Dermis blood vessel endothelial cell (primary cell): ENCODE results near the gene SPAG16. TPM values are rescaled to one million over a fixed set of nuclear protein-coding genes. Genes with fewer than 3 reads are reported as not detected.
A peak's percentile ranks its signal among the peaks of the same experiment; 100 is the strongest.

Experiments
- DNase-seq: peaks from one replicate; pipeline ENCODE4 v3.0.0; 2010
- total RNA-seq: library from RNA; depleted of rRNA; stranded (reverse); fragments of >200 nt; gene quantifications from 2 replicates; pipeline ENCODE4 v1.2.3, GENCODE V29; 2014

SPAG16 gene
- total RNA-seq, 1 donor from 2014 or later = 10.6 TPM

DNA sequence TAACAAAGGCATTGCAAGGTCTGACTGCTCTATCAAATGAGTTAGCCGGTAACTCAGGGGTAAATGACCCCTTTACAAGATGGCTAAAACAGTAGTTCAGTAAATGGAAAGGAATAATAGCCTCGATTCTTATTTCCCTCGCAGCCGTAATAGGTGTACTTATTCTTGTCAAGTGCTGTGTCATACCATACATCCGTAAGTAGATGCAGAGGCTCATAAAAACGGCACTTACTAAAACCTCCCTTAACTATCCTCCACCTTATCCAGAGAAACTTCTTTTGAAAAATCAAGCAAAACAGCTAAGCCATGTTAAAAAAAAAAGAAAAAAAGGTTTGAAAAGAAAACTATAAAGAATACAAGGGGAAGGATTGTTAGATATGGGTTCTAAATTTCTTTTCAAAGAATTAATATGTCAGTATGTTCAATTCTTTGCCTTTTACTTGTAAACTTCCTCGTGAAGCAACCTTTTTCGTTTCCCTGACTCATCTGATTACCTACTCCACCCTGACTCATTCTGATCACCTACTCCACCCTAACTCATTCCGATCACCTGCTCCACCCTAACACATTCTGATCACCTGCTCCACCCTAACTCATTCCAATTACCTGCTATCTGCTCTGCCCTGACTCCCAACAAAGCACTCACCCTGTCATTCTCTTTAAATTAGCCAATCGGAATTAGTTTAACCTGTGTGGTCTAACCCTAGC is 127.5 kb downstream of the SPAG16 start:
- no peak for DNase-seq

DNA sequence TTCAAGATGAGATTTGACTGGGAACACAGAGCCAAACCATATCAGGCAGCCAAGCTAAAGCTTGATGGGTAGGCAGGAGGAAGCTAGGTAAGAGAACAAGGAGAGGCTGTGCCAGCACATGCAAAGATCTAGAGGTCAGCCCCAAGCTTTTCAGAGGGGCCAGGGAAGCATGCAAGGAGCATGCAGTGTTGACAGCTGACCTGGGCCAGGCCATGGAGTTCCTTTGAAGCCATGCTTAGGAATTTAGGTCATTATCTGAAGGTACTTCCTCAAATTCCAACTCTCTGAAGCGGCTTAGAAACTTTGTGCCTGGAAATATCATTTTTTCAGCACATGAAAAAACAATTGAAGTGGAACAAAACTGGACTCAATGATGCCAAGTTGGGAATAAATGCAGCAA is 130.8 kb downstream of the SPAG16 start:
- DNase-seq = no peak

DNA sequence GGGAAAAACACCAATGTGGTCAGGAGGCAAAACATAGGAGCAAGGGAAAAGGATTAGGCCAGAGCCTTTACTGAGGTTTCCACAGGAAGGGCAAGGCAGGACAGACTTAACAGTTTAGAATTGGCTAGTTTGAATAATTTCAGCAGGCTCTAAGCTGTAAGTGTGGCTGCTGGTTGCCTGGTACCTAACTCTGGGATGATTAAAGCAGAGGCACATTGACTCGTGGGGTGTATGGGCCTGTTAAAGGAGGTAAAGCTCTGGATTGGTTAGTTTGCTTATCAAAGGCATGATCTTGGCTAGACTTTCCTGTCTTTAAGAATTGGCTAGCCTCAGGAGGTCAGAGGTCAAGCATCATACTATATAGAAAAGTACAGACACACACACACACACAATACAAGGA is 132.6 kb downstream of the SPAG16 start:
- DNase-seq = no peak

DNA sequence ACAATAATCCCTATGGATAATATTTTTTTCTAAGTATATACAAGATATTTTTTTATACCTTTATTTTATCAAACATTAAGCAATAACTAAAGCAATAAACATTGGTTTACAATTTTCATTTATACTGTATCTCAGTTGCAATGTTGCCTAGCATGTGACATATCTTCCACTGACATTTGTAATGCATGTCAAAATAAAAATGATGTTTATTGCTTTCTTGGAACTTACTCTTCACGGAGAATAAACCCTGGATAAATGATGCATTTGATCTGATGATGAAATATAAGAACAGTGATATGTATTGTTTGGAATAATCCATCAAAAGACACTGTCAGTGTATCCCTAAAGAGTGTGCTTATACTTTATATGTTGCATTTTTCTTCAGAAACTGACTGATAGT is 135.7 kb downstream of the SPAG16 start:
- DNase-seq = no peak

DNA sequence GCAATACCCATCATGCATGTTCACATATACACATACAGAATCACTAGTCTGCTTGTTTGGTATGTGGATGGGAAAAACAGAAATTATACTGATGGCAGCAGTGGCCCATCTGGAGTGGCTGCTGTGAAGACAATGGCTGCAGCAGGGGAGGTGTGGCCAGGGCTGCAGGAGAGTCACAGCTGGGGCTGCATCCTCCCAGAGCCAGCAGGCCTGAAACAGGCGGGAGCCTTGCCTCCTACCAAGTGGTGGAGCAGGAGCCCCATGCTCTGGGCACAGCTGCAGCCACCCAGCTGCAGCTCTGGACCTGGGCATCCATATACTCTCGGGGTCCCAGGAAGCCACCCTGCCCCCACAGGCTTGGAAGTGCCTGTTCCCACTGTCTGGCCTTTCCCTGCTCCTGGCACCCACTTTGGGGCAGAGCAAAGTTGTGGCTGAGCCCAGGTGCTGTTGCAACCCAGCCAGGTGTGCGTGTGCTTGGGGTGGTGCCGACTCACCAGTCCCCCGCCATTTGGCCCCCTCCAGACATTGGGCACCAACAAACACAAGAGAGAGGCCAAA is 136.6 kb downstream of the SPAG16 start:
- DNase-seq = no peak

DNA sequence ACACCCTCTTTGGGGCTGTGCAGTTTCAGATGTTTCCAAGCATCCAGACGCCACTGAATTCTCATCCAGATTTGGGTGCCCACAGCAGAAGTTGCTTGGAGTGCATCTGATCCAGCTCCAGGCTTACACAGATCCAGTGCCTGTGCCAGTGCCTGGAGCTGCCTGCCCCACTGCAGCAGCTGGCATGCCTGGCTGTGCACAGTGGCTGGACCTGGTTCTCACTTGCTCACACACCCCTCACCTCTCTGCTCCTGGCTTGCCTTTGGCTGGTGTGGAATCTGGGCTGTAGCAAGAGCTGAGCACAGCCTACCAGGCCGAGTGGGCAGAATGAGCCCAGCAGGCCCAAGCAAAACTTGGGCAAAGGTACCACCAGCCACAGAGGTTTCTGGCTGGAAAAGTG is 137.9 kb downstream of the SPAG16 start:
- no peak for DNase-seq

DNA sequence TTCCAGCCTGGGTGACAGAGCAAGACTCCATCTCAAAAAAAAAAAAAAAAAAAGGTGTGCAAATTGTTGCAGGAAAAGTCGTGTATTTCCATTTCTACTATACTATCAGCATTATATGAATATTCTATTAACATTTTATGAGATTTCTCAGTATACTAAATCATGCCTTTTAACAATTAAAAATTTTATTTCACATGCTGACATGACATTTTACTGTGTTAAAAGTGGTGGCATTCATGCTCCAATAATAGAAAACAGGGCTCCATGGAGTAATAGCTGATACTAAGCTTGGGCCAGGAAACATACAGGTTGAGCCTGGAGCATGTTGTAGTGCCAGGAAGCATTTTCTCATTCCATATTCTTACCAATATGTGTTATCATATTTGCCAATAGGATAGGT is 141.4 kb downstream of the SPAG16 start:
- no peak for DNase-seq

DNA sequence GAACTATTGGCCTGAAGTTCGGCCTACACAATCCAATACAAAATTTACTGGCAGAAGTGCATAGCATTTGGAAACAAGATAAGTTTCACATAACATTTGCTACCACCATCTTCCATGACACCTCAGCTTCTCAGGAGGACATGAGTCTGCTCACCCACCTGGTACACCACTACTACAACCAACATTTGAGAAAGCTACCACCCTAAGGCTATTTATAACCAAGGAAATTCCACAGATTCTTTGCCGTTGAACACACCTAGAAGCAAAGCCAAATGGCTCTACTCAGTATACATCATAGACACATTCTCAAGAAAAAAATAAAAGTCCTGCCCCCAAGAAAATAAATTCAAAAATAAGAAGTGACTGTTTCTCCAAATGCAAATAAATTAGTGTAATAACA is 145.3 kb downstream of the SPAG16 start:
- no peak for DNase-seq

DNA sequence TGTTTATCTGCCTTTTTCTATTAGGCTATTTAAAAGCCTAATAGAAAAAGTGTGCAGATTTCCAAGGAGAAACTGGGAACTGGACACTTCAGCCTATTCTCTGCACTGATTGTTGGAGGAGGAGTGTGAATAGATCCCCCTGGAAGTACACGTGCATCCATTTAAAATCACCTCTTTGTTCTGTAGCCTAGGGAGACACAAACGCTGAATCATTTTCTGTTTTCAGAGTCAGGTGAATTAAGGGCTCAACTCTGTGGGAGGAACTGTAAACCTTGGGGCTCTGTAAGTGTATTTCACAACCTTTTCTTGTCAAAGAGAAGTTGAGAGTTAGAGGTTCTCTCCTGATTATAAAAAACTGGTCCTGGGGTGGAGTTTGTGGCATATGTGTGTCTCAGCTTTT is 159.7 kb downstream of the SPAG16 start:
- DNase-seq = no peak

DNA sequence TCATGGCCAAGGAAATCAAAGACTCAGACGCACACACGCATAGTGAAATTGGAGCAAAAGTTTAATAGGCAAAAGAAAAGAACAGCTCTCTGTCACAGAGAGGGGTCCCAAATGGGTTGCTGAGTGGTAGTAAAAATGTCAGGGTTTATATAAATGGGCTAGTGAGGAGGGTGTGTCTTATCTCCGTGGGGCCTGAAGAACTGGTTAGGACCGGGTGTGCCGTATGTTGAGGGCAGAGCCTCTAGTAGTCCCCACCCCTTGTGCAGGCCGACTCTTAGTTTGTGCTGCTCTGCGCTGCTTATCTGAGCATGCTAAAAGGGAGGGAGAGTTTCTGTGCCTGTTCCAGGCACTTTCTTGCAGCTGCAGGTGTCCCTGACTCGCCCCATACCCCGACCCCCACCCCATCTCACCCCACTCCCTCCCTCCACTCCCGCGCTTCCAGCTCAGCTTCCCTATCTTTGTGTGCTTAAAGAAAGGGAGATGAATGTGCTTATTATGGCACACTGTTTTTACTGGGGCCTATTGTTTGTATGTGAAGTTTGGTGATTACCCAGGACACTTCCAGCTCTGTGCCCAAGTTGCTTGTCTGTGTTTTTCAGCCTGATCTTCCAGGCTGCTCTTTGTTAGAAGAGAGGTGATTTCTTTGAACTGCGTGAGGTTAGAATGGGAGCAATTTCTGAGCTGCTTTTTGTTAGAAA is 167.4 kb downstream of the SPAG16 start:
- no peak for DNase-seq

DNA sequence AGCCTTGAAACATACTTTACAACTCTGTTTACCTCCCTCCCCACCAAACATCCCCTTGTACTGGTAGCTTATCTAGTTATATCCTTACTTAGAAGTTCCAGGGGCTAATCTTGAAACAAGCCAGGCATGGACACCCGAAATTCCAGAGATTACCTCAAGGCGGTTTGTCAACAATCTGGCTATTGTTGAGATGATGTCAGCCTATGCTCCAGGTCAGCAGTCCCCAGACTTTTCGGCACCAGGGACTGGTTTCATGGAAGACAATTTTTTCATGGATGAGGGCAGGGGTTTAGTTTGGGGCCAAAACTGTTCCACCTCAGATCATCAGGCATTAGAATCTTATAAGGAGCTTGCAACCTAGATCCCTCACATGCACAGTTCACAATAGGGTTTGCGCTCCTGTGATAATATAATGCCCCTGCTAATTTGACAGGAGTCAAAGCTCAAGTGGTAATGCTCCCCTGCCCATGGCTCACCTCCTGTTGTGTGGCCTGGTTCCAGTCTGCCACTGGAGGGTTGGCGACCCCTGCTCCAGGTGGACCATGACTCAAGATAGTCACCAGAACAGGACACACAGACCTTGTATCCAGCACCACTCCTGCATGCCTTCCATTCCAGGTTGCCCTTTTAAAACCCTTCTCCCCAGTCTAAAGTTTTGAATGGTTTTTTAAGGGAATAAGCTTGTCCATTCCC is 171.2 kb downstream of the SPAG16 start:
- no peak for DNase-seq

DNA sequence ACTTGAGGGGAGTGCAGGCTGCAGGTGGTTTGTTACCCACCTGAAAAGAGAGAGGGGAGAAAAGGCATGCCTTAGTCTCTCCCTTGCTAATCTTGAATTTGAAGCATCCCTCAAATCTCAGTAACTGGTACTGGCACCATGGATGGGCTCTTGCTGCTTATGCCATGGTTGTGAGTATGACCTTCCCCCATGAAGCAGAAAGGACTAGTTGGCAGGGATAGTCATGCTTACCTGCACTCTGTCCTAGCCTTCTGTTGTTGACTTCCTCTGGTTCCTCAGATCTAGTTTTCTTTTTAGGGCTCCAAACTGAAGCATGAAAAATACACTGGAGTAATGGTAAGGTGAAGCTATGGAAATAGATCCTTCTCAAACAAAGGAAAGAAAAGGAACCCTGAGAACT is 191.2 kb downstream of the SPAG16 start:
- DNase-seq = peak; percentile 2

DNA sequence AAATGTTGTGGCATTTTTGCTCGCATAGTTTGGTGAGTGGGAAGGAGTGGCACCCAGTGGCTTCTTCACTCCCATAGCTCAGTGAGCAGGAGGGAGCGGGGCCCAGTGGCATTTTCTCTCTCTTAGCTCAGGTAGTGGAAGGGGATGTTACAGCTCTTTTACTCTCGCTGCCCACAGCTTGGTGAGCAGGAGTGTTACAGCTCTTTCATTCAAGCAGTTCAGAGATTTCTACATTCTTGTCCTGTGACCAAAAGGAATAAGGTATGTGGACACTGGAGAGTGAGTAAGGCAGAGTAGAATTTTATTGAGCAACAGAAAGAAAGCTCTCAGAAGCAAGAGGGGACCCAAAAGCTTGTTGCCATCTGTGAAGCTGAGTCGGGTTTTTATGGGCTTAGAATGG is 192.4 kb downstream of the SPAG16 start:
- no peak for DNase-seq

DNA sequence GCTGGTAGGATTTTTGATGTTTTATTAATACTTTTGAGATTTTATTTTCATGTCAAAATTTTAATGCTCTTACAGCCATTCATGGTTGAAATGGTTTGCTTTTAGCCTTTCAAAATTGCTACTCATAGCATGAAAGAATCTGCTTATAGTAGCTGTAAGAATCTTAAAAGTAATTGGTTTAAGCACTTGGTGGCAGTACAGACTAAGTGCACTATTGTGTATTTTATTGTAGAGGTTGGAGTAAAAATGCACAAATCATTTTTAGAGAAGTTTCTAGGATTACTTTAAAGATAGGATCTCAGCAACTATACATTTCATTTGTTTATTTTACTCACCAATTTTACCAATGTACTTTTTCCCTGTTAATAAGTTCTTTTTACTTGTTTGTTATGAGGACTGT is 205.8 kb downstream of the SPAG16 start:
- no peak for DNase-seq

DNA sequence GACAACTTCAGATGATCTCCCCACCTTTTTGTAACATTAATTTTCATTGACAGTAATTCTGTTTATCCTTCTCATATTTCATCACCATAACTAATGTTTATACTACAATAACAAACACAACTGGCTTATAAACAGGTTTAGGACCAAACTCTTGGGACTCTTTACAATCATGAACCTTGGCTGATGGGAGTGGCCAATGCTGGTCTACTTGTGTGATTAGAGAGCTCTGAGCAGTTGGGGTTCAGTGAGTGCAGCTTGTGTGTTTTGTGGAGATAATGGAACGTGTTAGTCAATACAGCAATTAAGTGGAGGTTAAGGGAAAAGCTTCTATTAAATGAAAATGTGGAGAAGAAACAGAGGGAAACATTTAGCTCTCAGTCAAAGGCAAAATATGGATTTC is 207.1 kb downstream of the SPAG16 start:
- no peak for DNase-seq

DNA sequence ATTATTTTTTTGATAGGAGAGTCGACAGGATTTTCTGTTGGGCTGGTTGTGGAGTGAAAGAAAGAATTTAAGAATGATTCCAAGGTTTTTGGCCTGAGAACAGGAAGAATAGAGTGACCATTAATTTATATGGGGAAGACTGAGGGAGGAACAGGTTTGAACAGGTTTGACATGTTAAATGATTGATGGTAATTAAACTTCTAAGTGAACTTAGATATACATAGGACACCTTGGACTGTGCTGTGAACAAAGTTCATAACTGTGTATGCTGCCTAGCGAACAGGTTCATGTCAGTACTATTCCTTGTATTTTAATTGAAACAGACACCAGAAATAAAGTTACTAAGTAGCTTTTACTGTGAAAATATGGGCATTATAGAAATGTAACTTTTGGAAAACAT is 212.0 kb downstream of the SPAG16 start:
- DNase-seq = no peak

DNA sequence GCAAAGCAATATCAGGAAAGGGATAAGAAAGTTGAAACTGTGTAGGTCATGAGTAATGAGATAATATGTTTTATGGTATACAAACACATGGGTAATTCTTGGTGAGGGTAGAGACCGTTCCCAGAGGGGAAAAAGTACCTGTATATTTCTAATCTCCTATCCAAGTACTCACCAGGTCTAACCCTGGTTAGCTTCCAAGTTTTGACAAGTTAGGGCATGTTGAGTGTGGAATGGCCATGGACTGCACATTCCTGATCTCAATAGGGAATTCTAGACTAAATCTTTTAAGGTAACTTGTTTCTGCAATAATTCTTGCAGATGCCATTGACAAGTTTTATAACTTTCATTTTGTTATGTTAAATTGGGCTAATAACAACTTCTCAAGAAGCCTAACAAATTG is 216.6 kb downstream of the SPAG16 start:
- no peak for DNase-seq

DNA sequence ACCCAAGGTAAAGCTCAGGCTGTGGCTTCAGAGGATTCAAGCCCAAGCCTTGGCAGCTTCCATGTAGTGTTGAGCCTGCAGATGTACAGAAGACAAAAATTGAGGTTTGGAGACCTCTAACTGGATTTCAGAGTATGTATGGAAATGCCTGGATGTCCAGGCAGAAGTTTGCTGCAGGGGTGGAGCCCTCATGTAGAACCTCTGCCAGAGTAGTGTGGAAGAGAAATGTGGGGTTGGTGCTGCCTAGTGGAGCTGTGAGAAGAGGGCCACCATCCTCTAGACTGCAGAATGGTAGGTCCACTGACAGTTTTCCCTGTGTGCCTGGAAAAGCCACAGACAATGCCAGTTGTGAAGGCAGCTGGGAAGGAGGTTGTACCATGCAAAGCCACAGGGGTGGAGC is 239.9 kb downstream of the SPAG16 start:
- no peak for DNase-seq

DNA sequence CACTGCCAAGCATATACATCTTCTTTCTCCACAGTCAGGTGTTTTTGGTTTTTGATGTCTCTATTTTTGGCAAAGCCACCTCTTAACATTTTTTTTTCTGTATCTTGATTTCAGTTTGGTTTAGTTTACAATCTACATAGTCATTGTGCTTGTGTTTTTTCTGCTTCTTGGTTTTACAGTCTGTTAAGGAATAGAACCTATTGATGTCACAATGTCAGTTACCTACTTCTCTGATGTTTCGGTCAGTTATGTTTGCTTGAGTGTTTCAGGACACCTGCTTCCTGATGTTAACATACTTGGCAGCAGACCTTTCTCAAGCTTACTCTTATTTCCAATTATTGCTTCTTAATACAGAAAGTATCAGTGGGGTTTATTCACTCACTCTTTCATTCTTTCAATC is 253.3 kb downstream of the SPAG16 start:
- no peak for DNase-seq

DNA sequence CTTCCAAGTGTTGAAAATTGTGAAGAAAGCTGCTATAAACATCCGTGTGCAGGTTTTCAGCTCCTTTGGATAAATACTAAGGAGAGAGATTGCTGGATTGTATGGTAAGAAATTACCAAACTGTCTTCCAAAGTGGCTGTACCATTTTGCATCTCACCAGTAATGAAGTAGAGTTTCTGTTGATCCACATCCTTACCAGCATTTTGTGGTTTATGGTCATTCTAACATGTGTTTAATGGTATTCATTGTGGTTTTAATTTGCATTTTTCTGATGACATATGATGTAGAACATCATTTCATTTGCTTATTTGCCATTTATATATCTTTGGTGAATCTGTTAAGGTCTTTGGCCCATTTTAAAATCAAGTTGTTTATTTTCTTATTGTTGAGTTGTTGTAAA is 260.7 kb downstream of the SPAG16 start:
- no peak for DNase-seq

DNA sequence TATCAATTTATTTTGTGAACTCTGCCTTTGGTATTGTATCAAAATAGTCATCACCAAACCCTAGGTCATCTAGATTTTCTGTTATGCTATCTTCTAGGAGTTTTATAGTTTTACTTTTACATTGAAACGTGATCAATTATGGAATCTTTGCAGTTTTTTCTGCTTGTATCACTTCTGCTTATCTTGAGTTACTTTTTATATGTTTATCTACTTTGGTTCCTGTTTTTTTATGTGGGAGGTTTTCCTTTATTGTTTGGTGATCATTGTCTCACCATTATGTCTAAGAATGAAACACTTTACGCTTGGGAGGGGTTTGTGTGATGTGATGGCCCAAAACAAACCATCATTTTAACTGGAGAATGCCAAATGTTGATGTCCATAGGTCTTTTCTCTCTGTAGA is 261.2 kb downstream of the SPAG16 start:
- DNase-seq = no peak

DNA sequence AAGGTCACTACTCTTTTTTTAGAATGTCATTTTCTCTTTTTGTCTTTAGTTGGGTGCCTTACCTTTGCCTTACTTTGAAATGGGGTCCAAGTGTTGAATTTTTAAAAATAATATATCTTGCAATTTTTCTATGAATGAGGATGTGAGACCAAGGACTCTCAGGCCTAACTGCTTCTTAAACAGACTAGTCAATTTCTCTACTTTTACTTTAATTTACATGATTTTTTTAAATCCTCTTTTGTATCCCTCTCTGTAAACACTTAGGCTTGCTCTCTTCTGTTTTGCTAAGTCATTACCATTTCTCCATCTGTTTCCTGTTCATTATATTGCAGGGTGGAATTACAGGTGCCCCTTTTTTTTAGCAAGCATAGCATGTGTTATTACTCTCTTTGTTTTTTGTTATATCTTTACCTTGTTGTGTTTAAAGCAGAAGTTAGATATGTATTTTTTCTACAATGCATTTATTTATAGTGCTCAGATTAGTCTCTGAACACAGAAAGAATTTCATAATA is 261.8 kb downstream of the SPAG16 start:
- DNase-seq = no peak

DNA sequence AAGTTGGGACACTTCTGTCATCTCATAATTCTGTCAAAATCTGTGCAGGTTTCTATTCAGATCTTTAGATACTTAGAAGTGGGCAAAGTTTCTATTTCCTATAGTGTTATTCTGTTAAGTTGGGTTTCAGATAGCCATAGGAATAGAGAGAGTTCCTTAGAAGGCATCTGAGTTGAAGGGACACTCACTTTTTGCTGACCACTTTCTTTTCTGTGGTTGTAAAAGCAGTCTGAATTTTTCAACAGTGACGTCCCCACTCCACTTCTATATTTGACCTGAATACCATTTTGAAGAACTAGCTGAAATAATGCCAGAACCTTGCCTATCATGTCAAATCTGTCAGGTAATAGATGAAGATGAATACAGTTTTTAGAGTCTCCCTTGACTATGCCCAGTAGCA is 267.3 kb downstream of the SPAG16 start:
- no peak for DNase-seq

DNA sequence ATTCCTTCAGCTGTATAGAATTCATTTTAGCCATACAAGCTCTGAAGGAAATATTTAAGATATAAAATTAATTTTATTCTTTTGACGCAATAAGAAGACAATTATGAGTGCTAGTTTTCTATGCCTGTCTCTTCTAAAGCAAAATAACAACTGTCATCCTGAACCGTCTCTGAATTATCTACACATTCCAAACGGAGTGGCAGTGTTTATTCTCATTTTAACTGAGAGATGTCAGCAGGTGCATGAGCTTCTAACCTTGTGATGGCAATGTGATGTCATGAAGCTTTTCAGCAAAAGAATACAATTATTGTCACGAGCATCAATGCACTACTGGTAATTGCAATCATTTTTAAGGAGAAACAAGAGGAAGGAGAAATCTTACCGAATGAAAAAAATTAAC is 274.8 kb downstream of the SPAG16 start:
- DNase-seq = no peak
